BJ (cell line): ENCODE results near the gene TAF3. TPM values are rescaled to one million over a fixed set of nuclear protein-coding genes. Genes with fewer than 3 reads are reported as not detected.

ENCODE experiments used
- CTCF ChIA-PET: fragments of 350-600 bp; formaldehyde crosslinking; extraction: SDS; loops from one replicate; lab custom pipeline; 2021; ENCODE audit warnings: antibody characterized with exemption, inconsistent platforms; lab: Yijun Ruan, JAX
- POLR2A ChIA-PET: fragments of 300-600 bp; sonication (Branson Sonifier 250); formaldehyde crosslinking; extraction: SDS; loops from one replicate; lab custom pipeline; 2021; ENCODE audit warnings: antibody characterized with exemption; lab: Charles Lee
- DNase-seq: peaks from one replicate; pipeline ENCODE4 v3.0.0-alpha.2; 2011; ENCODE audit warnings: low read depth
- H3K27me3 ChIP-seq: 2 replicates; pipeline ENCODE4 v1.6.0; 2011; ENCODE audit warnings: low read length; ENCODE audit not compliant: control insufficient read depth, insufficient read depth
- H3K36me3 ChIP-seq: 2 replicates; pipeline ENCODE4 v1.5.1; 2011; ENCODE audit warnings: low read length; ENCODE audit not compliant: control insufficient read depth, insufficient read depth
- H3K4me3 ChIP-seq: 2 replicates; pipeline ENCODE4 v1.5.1; 2011; ENCODE audit warnings: low read depth, mild to moderate bottlenecking, control low read depth, low read length
- CTCF ChIP-seq: IDR thresholded peaks from 2 replicates; pipeline ENCODE4 v1.5.1; 2011; ENCODE audit warnings: low read depth, mild to moderate bottlenecking, control low read depth, inconsistent platforms, low read length, moderate library complexity; ENCODE audit not compliant: insufficient read depth
- polyA plus RNA-seq: library from polyadenylated mRNA; depleted of rRNA; stranded (reverse); fragments of >200 nt; gene quantifications from 2 replicates; pipeline ENCODE4 v1.2.3, GENCODE V29; 2011

TAF3 gene
- polyA plus RNA-seq, 1 experiment = 1.8 TPM

DNA sequence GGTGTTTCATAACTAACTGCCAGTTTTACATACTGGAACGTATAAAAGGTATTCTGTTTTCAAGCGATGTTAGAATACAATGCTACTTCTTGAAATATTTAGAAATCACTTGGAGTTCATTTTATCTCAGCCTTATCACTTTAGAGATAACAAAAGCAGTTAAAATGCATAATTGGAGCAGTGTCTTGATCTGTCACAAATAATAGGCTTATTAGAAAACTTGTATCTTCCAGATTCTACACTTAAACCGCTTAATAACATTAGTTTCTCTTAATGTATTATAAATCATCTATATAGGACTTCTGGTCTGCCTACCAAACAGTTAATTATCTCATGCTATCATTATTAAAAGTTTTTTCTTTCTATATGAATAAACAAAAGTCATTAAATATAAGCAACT is 104.4 kb downstream of the TAF3 start:
- H3K27me3 ChIP-seq = no peaks in the 10 kb centered on the region
- TF ChIP-seq CTCF = no peak
- POLR2A ChIA-PET = no interaction called here
- H3K36me3 ChIP-seq = no peaks in the 10 kb centered on the region
- no peak overlapping the region for H3K4me3 ChIP-seq
- DNase-seq = no peak
- CTCF ChIA-PET = no interaction called here

GRCh38 chr10:7928536-7928935 is 110.2 kb downstream of the TAF3 start:
- DNase-seq = no peak
- Histone ChIP-seq H3K36me3 (no peaks in the 10 kb centered on the region), H3K27me3 (no peaks in the 10 kb centered on the region), H3K4me3 (no peak overlapping the region)
- POLR2A ChIA-PET = no interaction called here
- CTCF ChIA-PET = interaction anchor here (0.6 to 1.7 kb wide), 2 partner anchors 10 to 55 kb away, joined by 4 read pairs; no protein-coding TSS in a partner anchor
- TF ChIP-seq CTCF = no peak

GRCh38 chr10:7932301-7933036 is 114.2 kb downstream of the TAF3 start:
- Histone ChIP-seq H3K27me3 (no peaks in the 10 kb centered on the region), H3K36me3 (no peaks in the 10 kb centered on the region), H3K4me3 (no peak overlapping the region)
- no peak for TF ChIP-seq CTCF
- no peak for DNase-seq
- CTCF ChIA-PET = interaction anchor here (1.5 kb wide), 1 partner anchor 11 kb away, joined by 4 read pairs; no protein-coding TSS in a partner anchor
- POLR2A ChIA-PET = no interaction called here

DNA sequence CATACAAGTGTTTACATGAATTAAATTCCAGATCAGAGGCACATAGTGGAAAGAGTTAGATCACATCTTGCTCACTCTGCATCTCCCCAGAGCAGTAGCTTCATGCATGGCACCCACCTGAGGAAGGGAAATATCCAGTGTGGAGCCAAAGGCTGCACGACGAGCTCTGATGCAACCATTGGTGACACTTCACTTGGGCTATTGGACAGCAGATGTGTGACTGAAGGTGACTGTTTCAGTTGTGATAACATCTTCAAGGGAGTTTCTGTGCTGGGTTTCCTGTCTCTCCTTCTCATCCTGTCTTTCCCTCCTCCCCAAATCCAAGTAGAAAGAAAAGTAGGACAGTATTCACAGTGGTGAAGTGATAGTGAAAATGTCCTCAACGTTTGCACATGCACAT is 115.0 kb downstream of the TAF3 start:
- POLR2A ChIA-PET = no interaction called here

DNA sequence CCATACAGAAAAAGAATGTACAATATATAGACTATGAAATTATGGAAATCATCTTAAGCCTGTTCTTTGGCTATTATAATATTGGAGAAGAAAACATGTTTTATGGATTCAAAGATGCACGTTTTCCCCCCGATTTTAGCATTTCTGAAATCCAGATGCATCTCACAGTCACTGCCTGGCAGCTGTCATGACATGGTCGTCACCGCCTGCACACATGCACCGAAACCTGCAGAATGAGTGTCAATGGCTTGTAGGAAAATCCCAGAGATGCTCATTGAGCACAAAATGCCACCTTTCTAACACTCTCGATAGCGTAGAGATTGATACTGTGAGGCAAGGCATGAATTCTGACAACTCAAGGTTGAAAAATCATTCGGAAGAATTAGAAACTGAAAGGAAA is 115.5 kb downstream of the TAF3 start:
- no peak for TF ChIP-seq CTCF
- ChIA-PET CTCF (no interaction called here), POLR2A (no interaction called here)
- no peak overlapping the region for H3K4me3 ChIP-seq
- H3K27me3 ChIP-seq = no peaks in the 10 kb centered on the region
- DNase-seq = no peak
- H3K36me3 ChIP-seq = no peaks in the 10 kb centered on the region

More for the DNA sequence above, 115.0 kb downstream of the TAF3 start:
- no peak for TF ChIP-seq CTCF
- DNase-seq = no peak
- CTCF ChIA-PET = interaction anchor here (1.5 kb wide), 1 partner anchor 12 kb away, joined by 4 read pairs; no protein-coding TSS in a partner anchor
- H3K36me3 ChIP-seq = no peaks in the 10 kb centered on the region
- no peak overlapping the region for H3K4me3 ChIP-seq
- H3K27me3 ChIP-seq = no peaks in the 10 kb centered on the region
